ENCODE results near the gene OVOL2.

DNA sequence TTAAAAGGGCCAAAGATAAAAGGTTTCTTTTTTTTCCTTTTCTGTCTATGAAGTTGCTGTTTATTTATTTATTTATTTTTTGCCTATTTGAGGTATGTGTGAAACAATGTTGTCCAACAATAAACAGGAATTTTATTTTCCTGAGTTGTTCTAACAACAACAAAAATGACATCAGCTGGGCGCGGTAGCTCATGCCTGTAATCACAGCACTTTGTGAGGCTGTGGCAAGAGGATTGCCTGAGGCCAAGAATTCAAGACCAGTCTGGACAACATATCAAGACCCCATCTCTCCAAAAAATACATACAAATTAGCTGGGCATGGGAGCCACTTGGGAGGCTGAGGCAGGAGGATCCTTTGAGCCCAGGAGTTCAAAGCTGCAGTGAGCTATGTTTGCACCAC is 44.8 kb downstream of the OVOL2 start:
- TF ChIP-seq NR2F2 (IDR thresholded peaks at IDR 0.05) (no peak), CTCF (IDR thresholded peaks at IDR 0.05; ENCODE audit: low read depth, low read length, missing input control) (no peak), GABPA (IDR thresholded peaks at IDR 0.05 in 1 of 2, conservative IDR thresholded peaks at IDR 0.05 in 1 of 2) (no peak), YY1 (IDR thresholded peaks at IDR 0.05) (no peak), FOXA1 (IDR thresholded peaks at IDR 0.05) (no peak), RXRA (IDR thresholded peaks at IDR 0.05) (no peak), ATF3 (IDR thresholded peaks at IDR 0.05) (no peak), TAF1 (conservative IDR thresholded peaks at IDR 0.05) (no peak), JUND (IDR thresholded peaks at IDR 0.05) (no peak)
- TF ChIP-seq, protein P1, sequence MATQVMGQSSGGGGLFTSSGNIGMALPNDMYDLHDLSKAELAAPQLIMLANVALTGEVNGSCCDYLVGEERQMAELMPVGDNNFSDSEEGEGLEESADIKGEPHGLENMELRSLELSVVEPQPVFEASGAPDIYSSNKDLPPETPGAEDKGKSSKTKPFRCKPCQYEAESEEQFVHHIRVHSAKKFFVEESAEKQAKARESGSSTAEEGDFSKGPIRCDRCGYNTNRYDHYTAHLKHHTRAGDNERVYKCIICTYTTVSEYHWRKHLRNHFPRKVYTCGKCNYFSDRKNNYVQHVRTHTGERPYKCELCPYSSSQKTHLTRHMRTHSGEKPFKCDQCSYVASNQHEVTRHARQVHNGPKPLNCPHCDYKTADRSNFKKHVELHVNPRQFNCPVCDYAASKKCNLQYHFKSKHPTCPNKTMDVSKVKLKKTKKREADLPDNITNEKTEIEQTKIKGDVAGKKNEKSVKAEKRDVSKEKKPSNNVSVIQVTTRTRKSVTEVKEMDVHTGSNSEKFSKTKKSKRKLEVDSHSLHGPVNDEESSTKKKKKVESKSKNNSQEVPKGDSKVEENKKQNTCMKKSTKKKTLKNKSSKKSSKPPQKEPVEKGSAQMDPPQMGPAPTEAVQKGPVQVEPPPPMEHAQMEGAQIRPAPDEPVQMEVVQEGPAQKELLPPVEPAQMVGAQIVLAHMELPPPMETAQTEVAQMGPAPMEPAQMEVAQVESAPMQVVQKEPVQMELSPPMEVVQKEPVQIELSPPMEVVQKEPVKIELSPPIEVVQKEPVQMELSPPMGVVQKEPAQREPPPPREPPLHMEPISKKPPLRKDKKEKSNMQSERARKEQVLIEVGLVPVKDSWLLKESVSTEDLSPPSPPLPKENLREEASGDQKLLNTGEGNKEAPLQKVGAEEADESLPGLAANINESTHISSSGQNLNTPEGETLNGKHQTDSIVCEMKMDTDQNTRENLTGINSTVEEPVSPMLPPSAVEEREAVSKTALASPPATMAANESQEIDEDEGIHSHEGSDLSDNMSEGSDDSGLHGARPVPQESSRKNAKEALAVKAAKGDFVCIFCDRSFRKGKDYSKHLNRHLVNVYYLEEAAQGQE (IDR thresholded peaks at IDR 0.05): no peak
- TF ChIP-seq, protein P2, sequence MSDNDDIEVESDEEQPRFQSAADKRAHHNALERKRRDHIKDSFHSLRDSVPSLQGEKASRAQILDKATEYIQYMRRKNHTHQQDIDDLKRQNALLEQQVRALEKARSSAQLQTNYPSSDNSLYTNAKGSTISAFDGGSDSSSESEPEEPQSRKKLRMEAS (IDR thresholded peaks at IDR 0.05): no peak
